Esophagus squamous epithelium (tissue), 4 donors: ENCODE measurements around the gene DNAH11.

Experiments
- POLR2A ChIP-seq, 4 donors: fragments of 450-650 bp; IDR thresholded peaks; one replicate each; pipeline ENCODE4 v1.6.1; 2017; ENCODE audit warnings: antibody characterized with exemption in 4 of 4, mild to moderate bottlenecking in 4 of 4, moderate library complexity in 3 of 4
- TF ChIP-seq, protein P1 (sequence below), 6 experiments: fragments of 450-650 bp in 4 of 6; fragments of 200-600 bp in 2 of 6; sonication (generic) in 2 of 6; IDR thresholded peaks; one replicate each; pipeline ENCODE4 v1.5.1; 2016 to 2019; ENCODE audit warnings: antibody characterized with exemption in 6 of 6, mild to moderate bottlenecking in 4 of 6, moderate library complexity in 4 of 6

DNA sequence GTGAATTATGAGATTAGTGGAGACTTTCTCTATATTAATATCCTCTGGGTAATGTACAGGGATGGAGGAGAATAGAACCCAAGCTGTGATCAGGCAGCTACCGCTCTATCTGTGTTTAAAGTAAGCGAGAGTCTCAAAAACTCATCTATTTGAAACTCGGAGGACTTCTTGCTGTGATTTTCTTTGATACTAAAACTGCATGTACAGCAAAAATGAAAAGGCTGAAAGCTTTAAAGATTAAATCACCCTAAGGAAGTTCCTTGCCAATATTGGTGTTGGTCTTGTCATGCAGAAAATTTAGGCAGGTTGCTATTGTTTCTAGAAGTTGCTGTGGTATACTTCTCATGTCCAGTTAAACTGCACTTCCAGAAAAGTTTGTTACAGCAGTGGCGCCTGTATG is 110.8 kb downstream of the DNAH11 start:
- TF ChIP-seq POLR2A (IDR thresholded peaks at IDR 0.05) = no peak
- TF ChIP-seq, protein P1, sequence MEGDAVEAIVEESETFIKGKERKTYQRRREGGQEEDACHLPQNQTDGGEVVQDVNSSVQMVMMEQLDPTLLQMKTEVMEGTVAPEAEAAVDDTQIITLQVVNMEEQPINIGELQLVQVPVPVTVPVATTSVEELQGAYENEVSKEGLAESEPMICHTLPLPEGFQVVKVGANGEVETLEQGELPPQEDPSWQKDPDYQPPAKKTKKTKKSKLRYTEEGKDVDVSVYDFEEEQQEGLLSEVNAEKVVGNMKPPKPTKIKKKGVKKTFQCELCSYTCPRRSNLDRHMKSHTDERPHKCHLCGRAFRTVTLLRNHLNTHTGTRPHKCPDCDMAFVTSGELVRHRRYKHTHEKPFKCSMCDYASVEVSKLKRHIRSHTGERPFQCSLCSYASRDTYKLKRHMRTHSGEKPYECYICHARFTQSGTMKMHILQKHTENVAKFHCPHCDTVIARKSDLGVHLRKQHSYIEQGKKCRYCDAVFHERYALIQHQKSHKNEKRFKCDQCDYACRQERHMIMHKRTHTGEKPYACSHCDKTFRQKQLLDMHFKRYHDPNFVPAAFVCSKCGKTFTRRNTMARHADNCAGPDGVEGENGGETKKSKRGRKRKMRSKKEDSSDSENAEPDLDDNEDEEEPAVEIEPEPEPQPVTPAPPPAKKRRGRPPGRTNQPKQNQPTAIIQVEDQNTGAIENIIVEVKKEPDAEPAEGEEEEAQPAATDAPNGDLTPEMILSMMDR (IDR thresholded peaks at IDR 0.05) = no peak
